ENCODE data around the gene AMDHD2. TPM values are rescaled to one million over a fixed set of nuclear protein-coding genes. Genes with fewer than 3 reads are reported as not detected.

The AMDHD2 gene
- total RNA-seq, 2 experiments from 2014 or later: 20.9 to 31.6 TPM

- H3K9me3 Mint-ChIP-seq (ENCODE audit: low read depth): no peaks in the 10 kb centered on the region
- H3K27ac Mint-ChIP-seq: no peak overlapping the region
- H3K36me3 Mint-ChIP-seq (ENCODE audit: low read depth): no peaks in the 10 kb centered on the region
- intact Hi-C loops (cut with DNase I, micrococcal nuclease): loop anchor here (1.0 to 5.0 kb wide), 10 partner anchors 27 to 478 kb away; partner anchors contain the start of genes ABCA3 (in 2 of the 2), CCNF (in 2 of the 2) and TEDC2 (in 1 of the 2)
- peak; percentile 89 for DNase-seq
- no peaks in the 10 kb centered on the region for H3K4me1 Mint-ChIP-seq
- H3K27me3 Mint-ChIP-seq: no peaks in the 10 kb centered on the region
- ChIA-PET POLR2A (no interaction called here), CTCF (interaction anchor here (0.6 to 2.0 kb wide), 12 partner anchors 13 to 368 kb away, joined by 3 to 11 read pairs (median 3); partner anchors contain the start of genes AMDHD2 and TEDC2)
- no peak overlapping the region for H3K4me3 Mint-ChIP-seq
- ATAC-seq: peak; percentile 98
These were observed 19.0 kb upstream of the AMDHD2 start for GRCh38 chr16:2500918-2501750.

DNA sequence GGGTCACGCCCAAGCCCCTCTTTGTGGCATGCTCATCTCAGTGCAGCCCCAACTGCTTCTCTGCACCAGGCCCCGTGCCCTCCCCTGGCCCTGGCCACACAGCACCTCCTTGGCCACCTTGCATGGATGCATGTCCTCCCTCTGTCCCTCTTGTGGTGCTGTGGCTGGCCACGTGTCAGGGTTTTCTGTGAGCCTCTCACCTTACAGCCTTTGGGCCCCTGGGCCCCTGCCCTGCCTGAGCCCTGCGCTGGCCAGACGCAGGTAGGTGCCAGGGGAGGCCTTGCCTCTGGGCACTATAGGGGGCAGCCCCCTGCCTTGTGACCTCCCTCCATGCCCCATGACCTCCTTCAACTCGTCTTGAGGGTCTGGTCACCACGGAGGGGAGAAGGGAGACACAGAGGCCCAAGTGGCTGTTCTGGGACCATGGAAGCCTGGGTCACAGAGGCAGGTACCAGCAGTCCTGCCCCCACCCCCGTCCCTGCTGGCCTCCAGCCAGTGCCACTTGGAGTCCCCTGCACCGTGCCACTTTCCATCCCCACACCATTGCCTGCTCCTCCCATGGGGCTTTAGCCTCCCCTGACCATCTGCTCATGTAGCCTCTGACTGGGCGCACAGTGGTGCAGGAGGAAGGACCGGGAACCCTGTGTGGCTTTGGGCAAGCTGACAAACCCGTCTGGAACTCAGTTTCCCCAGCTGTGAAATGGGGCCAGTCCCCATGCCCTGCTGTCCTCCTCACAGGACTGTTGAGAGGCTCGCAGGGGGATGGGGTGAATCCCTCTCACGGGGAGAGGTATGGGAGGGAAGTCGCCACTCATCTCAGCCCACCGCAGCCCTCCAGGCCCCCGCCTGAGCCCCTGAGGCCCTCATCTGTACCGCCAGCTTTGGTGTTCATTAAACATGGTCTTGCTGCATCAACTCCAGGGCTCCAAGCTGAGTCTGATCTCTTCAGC is 17.9 kb upstream of the AMDHD2 start:
- ATAC-seq (no peak), DNase-seq (no peak)
- ChIA-PET CTCF (interaction anchor here (0.6 to 2.0 kb wide), 10 partner anchors 14 to 307 kb away, joined by 3 to 11 read pairs (median 3); partner anchors contain the start of genes AMDHD2 and TEDC2), POLR2A (no interaction called here)
- no peak overlapping the region for H3K27ac Mint-ChIP-seq
- no peaks in the 10 kb centered on the region for H3K9me3 Mint-ChIP-seq (ENCODE audit: low read depth)
- H3K4me3 Mint-ChIP-seq: no peak overlapping the region
- H3K27me3 Mint-ChIP-seq: no peaks in the 10 kb centered on the region
- H3K4me1 Mint-ChIP-seq: no peaks in the 10 kb centered on the region
- intact Hi-C loops (cut with DNase I, micrococcal nuclease): loop anchor here (1.0 to 5.0 kb wide), 10 partner anchors 28 to 479 kb away; partner anchors contain the start of genes ABCA3 (in 2 of the 2), CCNF (in 2 of the 2) and TEDC2 (in 1 of the 2)
- H3K36me3 Mint-ChIP-seq (ENCODE audit: low read depth): no peaks in the 10 kb centered on the region

DNA sequence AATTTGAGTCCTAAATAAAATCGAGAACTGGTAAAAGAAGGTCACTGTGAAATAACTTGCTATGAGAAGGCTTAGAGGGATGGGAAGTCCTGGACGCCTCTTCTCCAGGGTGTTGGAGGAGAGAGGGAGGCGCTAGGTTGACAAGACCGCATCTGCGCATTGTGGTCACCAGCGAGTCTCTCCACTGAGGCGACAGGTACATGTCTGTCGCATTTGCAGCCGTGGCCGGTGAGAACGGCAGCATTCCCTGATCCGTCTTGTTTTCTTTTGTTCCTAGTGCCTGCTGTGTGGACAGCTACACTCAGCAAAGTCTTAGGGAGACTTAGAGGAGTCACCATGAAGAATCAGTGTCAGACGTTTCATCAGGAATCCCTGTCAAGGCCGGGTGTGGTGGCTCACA is 14.5 kb upstream of the AMDHD2 start:
- ATAC-seq (no peak), DNase-seq (no peak)
- ChIA-PET CTCF (interaction anchor here (0.5 kb wide), 1 partner anchor 522 kb away, joined by 3 read pairs; the partner anchor contains the start of gene GFER), POLR2A (no interaction called here)
- intact Hi-C loops (cut with DNase I, micrococcal nuclease): no loop called here
- Mint-ChIP-seq H3K27me3 (no peaks in the 10 kb centered on the region), H3K4me3 (no peak overlapping the region), H3K27ac (no peak overlapping the region), H3K4me1 (no peaks in the 10 kb centered on the region), H3K36me3 (ENCODE audit: low read depth) (no peaks in the 10 kb centered on the region), H3K9me3 (ENCODE audit: low read depth) (no peaks in the 10 kb centered on the region)

- Mint-ChIP-seq H3K9me3 (ENCODE audit: low read depth) (no peaks in the 10 kb centered on the region), H3K27me3 (no peaks in the 10 kb centered on the region), H3K4me1 (no peaks in the 10 kb centered on the region), H3K4me3 (no peak overlapping the region), H3K27ac (no peak overlapping the region), H3K36me3 (ENCODE audit: low read depth) (no peaks in the 10 kb centered on the region)
- POLR2A ChIA-PET: interaction anchor here (0.6 kb wide), 1 partner anchor 114 kb away, joined by 3 read pairs; no protein-coding TSS in a partner anchor
- no peak for DNase-seq
- ATAC-seq: peak; percentile 42
- intact Hi-C loops (cut with DNase I, micrococcal nuclease): no loop called here
- CTCF ChIA-PET: interaction anchor here (0.6 kb wide), 1 partner anchor 1237 kb away, joined by 3 read pairs; no protein-coding TSS in a partner anchor
These were observed 13.0 kb upstream of the AMDHD2 start for GRCh38 chr16:2507052-2507659.

DNA sequence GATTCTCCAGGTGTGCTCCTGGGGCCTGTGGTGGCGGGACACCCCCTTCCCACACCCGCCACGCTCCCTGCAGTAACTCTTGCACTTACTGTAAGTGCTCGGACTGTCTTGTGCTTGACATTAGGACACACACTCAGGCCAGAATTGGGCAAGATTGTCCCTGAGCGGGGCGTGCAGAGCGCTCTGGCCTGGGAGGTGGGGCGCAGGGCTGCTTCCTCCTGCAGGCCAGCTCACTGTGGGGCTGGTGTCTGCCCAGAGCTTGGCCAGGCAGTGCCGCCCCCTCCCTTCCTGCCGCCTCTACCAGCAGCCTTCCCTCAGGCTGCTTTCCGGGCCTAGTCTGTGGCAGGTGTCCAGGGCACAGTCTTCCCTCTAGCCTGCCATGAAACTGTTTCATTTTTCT is 12.5 kb upstream of the AMDHD2 start:
- no peaks in the 10 kb centered on the region for H3K27me3 Mint-ChIP-seq
- no peak for DNase-seq
- ChIA-PET POLR2A (interaction anchor here (0.6 kb wide), 1 partner anchor 114 kb away, joined by 3 read pairs; no protein-coding TSS in a partner anchor), CTCF (interaction anchor here (0.6 kb wide), 1 partner anchor 1237 kb away, joined by 3 read pairs; no protein-coding TSS in a partner anchor)
- ATAC-seq: no peak
- H3K27ac Mint-ChIP-seq: no peak overlapping the region
- H3K36me3 Mint-ChIP-seq (ENCODE audit: low read depth): no peaks in the 10 kb centered on the region
- intact Hi-C loops (cut with DNase I, micrococcal nuclease): no loop called here
- no peaks in the 10 kb centered on the region for H3K9me3 Mint-ChIP-seq (ENCODE audit: low read depth)
- H3K4me1 Mint-ChIP-seq: peaks cover 3% of the 10 kb centered on the region
- H3K4me3 Mint-ChIP-seq: no peak overlapping the region

- POLR2A ChIA-PET: no interaction called here
- CTCF ChIA-PET: no interaction called here
These were observed 11.3 kb upstream of the AMDHD2 start for GRCh38 chr16:2508722-2509400.

GRCh38 chr16:2511128-2511800 is 8.9 kb upstream of the AMDHD2 start:
- CTCF ChIA-PET: no interaction called here
- Mint-ChIP-seq H3K4me1 (peaks cover 23% of the 10 kb centered on the region), H3K27me3 (no peaks in the 10 kb centered on the region), H3K4me3 (no peak overlapping the region), H3K27ac (no peak overlapping the region), H3K9me3 (ENCODE audit: low read depth) (no peaks in the 10 kb centered on the region), H3K36me3 (ENCODE audit: low read depth) (peaks cover 2% of the 10 kb centered on the region)
- ATAC-seq (no peak), DNase-seq (no peak)
- intact Hi-C loops (cut with DNase I, micrococcal nuclease): loop anchor here (5.0 to 10.0 kb wide), 2 partner anchors 34 to 516 kb away; partner anchors contain the start of gene TBC1D24 (in 1 of the 2)
- POLR2A ChIA-PET: no interaction called here

More at GRCh38 chr16:2508722-2509400, 11.3 kb upstream of the AMDHD2 start:
- no peak for DNase-seq
- no peak for ATAC-seq
- Mint-ChIP-seq H3K27ac (no peak overlapping the region), H3K27me3 (no peaks in the 10 kb centered on the region), H3K4me3 (no peak overlapping the region), H3K36me3 (ENCODE audit: low read depth) (no peaks in the 10 kb centered on the region), H3K9me3 (ENCODE audit: low read depth) (no peaks in the 10 kb centered on the region), H3K4me1 (peaks cover 9% of the 10 kb centered on the region)
- intact Hi-C loops (cut with DNase I, micrococcal nuclease): no loop called here

DNA sequence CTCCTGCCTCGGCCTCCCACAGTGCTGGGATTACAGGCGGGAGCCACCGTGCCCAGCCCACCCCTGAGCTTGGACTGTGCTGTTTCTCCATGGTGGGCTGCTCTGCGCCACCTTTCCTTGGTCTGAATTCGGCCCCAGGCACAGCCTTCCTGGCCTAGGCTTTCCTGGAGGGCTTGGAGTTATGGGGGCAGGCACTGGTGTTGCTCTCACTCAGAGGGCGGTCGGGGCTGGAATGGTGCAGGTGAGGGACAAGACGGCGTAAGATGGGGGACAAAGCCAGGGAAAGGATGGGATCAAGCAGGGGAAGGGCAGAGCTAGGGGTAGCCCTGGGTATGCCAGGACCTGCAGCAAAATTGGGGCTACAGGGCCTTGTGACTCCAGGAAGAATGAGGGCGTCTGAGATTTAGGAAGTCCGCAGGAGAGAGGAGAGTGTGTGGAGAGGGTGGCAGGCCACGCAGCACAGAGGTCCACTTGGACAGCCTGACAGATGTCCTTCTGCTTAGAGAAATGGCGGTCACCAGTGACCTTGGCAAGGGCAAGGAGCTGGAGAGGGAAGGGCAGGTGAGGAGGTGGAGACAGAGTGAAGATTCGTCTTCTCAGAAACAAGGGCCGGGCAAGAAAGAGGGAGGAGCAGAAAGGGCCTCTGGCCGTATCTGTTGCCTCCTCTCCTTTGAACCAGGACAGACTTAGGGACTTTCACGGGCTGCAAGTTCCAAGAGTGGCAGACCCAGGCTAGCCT is 8.0 kb upstream of the AMDHD2 start:
- no peak overlapping the region for H3K27ac Mint-ChIP-seq
- H3K36me3 Mint-ChIP-seq (ENCODE audit: low read depth): peaks cover 6% of the 10 kb centered on the region
- no peaks in the 10 kb centered on the region for H3K27me3 Mint-ChIP-seq
- H3K4me3 Mint-ChIP-seq: no peak overlapping the region
- POLR2A ChIA-PET: no interaction called here
- no peaks in the 10 kb centered on the region for H3K9me3 Mint-ChIP-seq (ENCODE audit: low read depth)
- CTCF ChIA-PET: interaction anchor here (0.6 to 0.7 kb wide), 2 partner anchors 123 to 306 kb away, joined by 3 to 4 read pairs; no protein-coding TSS in a partner anchor
- intact Hi-C loops (cut with DNase I, micrococcal nuclease): loop anchor here (2.0 to 10.0 kb wide), 3 partner anchors 21 to 517 kb away; partner anchors contain the start of gene TBC1D24 (in 1 of the 2)
- ATAC-seq (no peak), DNase-seq (no peak)
- H3K4me1 Mint-ChIP-seq: peaks cover 32% of the 10 kb centered on the region

DNA sequence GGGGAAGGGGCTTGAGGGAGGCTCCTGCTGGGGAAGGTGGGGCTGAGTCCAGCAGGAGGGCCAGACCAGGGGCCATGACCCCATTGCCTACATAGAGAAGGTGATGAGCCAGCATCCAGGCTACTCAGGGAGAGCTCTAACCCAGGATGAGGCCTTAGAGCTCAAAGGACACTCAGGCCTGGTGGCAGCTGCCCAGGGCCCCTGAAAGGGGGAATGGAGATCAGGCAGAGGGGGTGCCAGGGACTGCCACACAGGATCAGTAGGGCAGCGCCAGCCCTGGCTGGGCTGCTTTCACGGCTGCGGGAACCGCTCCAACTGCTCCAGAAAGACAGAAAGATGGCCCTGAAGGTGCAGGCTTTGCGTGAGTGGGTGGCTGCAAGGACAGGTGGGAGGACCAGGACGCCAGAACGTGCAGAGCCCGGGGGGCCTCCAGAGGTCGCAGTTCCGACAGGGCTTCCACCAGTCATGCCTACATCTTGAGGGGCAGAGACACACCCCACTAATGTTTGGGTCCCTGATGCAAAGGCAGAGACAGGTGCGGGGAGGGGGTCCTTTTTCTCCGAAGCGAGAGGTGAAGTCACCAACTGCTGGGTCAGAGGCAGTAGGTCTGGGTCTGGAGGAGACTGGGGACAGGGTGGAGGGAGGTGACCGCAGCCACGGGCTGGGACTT is 7.3 kb upstream of the AMDHD2 start:
- H3K27me3 Mint-ChIP-seq: no peaks in the 10 kb centered on the region
- no peaks in the 10 kb centered on the region for H3K9me3 Mint-ChIP-seq (ENCODE audit: low read depth)
- H3K27ac Mint-ChIP-seq: peak overlapping the region; percentile 77
- ATAC-seq (no peak), DNase-seq (no peak)
- peaks cover 6% of the 10 kb centered on the region for H3K36me3 Mint-ChIP-seq (ENCODE audit: low read depth)
- ChIA-PET POLR2A (no interaction called here), CTCF (interaction anchor here (0.6 to 0.7 kb wide), 2 partner anchors 124 to 306 kb away, joined by 3 to 4 read pairs; no protein-coding TSS in a partner anchor)
- intact Hi-C loops (cut with DNase I, micrococcal nuclease): loop anchor here (1.0 to 10.0 kb wide), 15 partner anchors 18 to 518 kb away; partner anchors contain the start of genes TBC1D24 (in 2 of the 2), ABCA3 (in 1 of the 2), CCNF (in 1 of the 2) and CEMP1 (in 1 of the 2)
- peaks cover 38% of the 10 kb centered on the region for H3K4me1 Mint-ChIP-seq
- peak overlapping the region; percentile 83 for H3K4me3 Mint-ChIP-seq
